AG10803 (cell line): ENCODE measurements around the gene KISS1R.

Experiments
- DNase-seq: peaks from one replicate; pipeline ENCODE4 v3.0.0; 2010; ENCODE audit warnings: low read depth
- H3K4me3 ChIP-seq: 2 replicates; pipeline ENCODE4 v1.5.1; 2011; ENCODE audit warnings: mild to moderate bottlenecking, low read length, control low read depth
- CTCF ChIP-seq: conservative IDR thresholded peaks from 2 replicates; pipeline ENCODE4 v1.5.1; 2011; ENCODE audit warnings: mild to moderate bottlenecking, low read length, control low read depth, inconsistent platforms

The KISS1R gene

DNA sequence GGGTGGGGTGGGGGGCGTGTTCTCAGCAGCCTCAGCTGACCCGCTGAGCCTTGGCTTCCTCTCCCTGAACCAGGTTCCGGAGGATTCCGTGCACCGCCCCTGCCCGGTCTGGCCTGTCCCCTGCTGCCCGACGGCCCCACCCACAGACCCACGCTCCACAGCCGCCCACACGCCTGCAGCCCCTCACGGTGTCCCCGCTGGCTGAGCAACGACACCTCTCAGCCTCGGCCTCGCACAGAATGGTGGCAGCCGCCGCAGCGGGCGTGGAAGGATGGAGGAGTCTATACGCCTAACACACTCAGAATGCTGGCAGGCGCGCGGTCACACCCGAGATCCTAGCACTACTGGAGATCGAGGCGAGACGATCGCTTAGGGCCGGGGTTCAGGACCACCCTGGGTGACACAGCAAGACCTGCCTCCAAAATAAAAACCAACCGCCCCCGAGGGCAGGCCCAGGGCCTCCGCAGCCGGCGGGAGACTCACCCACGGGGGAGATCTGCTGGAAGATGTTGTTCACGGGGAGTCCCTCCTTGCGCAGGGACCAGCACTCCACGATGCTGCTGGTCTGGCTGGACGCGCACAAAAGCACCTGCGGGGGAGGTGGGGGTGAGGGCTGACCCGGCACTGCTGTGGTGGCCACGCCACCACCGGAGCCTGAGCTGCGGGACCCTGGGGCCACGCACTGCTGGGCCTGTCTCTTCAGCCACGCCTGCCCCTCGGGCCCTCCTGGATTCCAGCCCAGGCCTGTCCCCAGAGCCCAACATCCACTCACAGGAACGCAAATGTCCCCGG lies 32.5 kb upstream of the KISS1R start:
- no peak for TF ChIP-seq CTCF
- no peak overlapping the region for H3K4me3 ChIP-seq
- no peak for DNase-seq

DNA sequence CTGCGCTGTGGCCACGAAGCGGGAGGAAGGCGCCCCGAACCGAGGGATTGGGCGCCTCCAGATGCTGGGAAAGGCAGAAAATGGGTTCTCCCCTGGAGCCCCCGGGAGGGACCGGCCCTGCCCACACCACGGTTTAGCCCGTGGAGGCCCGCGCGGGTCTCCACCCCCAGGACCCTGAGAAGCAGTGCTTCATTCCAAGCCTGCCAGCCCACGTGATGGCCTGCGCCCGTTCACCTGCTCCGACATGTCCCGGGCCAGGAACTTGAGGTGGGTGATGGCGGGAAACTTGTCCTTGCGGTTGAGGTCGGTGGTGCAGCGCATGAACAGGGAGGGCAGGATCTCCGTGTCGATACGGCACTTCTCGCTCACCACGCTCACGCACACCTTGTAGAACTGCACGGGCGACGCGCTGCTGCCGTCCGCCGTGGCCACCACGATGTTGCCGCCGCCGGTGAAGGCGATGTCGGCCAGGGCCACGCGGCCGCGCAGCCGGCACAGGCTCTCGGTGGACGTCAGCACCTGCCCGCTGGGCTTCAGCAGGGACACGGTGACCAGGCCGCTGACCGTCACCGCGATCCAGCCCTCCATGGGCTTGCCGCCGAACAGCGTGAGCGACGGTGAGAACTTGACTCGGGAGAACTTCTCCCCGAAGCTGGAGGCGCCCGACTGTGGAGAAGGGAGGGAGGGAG lies 31.5 kb upstream of the KISS1R start:
- no peak for TF ChIP-seq CTCF
- no peak for DNase-seq
- H3K4me3 ChIP-seq = no peak overlapping the region

DNA sequence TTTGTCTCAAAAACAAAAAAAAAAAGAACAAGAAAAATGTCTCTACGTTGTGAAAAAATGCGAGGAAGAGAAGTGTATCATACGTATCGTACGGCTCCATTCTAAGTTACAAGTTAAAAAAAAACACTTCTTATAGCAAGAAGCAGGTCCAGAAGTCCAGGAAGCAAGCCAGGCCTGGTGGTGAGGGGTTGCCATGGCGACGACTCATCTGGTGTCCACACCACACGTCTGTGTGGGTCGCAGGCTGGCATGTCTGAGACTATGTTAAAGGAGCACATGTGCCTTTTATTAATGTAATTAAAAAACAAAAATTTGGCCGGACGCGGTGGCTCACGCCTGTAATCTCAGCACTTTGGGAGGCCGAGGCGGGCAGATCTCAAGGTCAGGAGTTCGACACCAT lies 30.1 kb upstream of the KISS1R start:
- H3K4me3 ChIP-seq = no peak overlapping the region
- no peak for TF ChIP-seq CTCF
- DNase-seq = peak; percentile 86

DNA sequence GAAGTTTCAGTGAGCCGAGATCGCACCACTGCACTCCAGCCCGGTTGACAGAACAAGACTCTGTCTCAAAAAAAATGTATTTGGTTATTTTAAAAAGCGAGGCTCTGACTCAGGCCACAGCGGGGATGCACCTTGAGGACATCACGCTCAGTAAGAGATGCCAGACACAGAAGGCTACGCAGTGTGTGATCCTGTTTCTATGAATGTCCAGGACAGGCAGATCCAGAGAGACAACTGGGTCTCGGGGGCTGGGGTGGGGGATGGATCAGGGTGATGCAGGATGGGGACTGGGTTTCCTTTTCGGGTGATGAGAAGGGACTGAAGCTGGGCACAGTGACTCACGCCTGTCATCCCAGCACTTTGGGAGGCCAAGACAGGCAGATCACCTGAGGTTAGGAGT lies 29.5 kb upstream of the KISS1R start:
- no peak for TF ChIP-seq CTCF
- DNase-seq = no peak
- no peak overlapping the region for H3K4me3 ChIP-seq

DNA sequence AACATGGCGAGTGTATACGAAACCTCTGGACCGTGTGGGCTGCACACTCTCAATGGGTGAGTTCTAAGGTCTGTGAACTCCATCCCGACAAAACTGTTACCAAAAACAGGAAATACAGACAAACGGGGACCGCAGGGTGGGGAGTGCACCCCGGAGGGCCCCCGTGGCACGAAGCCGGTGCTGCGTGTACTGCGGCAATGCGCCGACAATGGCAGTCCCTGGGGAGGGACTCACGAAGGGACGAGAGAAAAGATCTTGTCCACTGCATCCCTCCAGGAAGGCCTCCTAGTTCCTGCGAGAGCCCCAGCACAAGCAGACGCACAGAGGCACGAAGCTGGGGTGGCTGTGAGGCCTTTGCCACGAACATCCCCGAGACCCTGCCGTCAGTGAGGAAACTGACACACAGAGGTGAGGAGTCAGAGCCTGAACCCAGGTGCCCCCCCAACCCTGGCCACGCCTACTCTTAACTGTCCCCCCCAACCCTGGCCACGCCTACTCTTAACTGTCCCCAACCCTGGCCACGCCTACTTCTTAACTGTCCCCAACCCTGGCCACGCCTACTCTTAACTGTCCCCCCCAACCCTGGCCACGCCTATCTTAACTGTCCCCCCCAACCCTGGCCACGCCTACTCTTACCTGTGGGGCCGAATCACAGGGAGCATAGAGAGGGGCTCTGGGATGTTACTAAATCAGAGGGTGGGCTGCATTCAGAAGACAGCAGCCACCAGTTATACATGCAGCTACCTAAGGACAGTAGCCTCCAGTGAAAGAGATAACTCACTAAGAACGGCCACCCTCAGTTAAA lies 28.4 kb upstream of the KISS1R start:
- no peak for DNase-seq
- no peak for TF ChIP-seq CTCF
- H3K4me3 ChIP-seq = no peak overlapping the region

DNA sequence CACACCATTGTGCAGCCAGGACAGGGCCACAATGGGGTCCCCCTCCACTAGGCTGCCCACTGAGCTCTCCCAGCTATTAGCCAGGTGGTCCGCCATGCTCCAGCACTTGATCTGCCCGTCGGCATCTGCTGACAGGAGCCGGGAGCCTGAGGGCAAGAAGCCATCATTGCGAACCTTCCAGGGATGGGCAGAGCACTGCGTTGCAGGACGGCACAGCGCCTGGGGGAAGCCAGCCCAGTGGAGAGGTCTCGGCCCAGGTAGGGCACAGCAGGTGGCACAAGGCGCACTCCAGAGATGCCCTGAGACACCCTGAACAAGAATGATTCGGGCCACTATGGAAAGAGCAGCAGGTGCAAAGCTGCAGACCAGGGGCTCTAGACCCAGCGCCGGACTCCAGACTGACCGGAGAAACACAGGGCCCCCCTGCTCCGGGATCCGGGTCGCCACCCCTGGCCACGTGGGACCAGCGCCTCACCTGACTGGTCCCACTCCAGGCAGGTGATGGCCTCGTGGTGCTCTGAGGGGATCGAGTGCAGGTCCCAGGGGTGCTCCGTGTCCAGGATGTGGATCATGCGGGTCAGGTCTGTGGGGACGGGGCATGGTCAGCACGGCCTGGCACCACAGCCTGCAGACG lies 27.4 kb upstream of the KISS1R start:
- TF ChIP-seq CTCF = no peak
- no peak for DNase-seq
- no peak overlapping the region for H3K4me3 ChIP-seq
